Chondrocyte (in vitro differentiated cells): ENCODE measurements around the gene P2RY2. TPM values are rescaled to one million over a fixed set of nuclear protein-coding genes. Genes with fewer than 3 reads are reported as not detected.

ENCODE experiments used
- DNase-seq: peaks from one replicate; pipeline ENCODE4 v3.0.0; 2021; ENCODE audit warnings: mixed read lengths, low spot score
- H3K27ac Mint-ChIP-seq: one replicate; pipeline ENCODE4 v1.8.0; 2021; ENCODE audit warnings: mild to moderate bottlenecking, moderate library complexity, mixed read lengths; ENCODE audit not compliant: unreplicated experiment
- H3K27me3 Mint-ChIP-seq: 2 replicates; pipeline ENCODE4 v1.8.0; 2021; ENCODE audit warnings: low read depth, mixed read lengths
- H3K36me3 Mint-ChIP-seq: 2 replicates; pipeline ENCODE4 v1.8.0; 2021; ENCODE audit warnings: low read depth, mixed read lengths
- H3K4me1 Mint-ChIP-seq: 2 replicates; pipeline ENCODE4 v1.8.0; 2021; ENCODE audit warnings: low read depth, mild to moderate bottlenecking, mixed read lengths
- H3K4me3 Mint-ChIP-seq: one replicate; pipeline ENCODE4 v1.8.0; 2021; ENCODE audit warnings: mild to moderate bottlenecking, moderate library complexity, mixed read lengths; ENCODE audit not compliant: unreplicated experiment
- H3K9me3 Mint-ChIP-seq: 2 replicates; pipeline ENCODE4 v1.8.0; 2021; ENCODE audit warnings: low read depth, mixed read lengths
- total RNA-seq: library from RNA; stranded (reverse); gene quantifications from 3 replicates; pipeline ENCODE4 v1.2.1, GENCODE V29; 2021
- TF ChIP-seq, protein P1 (sequence below): fragments of 200-600 bp; sonication (generic); IDR thresholded peaks from 2 replicates; pipeline ENCODE4 v1.5.0; 2021; ENCODE audit warnings: antibody characterized with exemption, mild to moderate bottlenecking, moderate library complexity

The P2RY2 gene
- total RNA-seq, 1 donor from 2014 or later: 0.32 TPM

DNA sequence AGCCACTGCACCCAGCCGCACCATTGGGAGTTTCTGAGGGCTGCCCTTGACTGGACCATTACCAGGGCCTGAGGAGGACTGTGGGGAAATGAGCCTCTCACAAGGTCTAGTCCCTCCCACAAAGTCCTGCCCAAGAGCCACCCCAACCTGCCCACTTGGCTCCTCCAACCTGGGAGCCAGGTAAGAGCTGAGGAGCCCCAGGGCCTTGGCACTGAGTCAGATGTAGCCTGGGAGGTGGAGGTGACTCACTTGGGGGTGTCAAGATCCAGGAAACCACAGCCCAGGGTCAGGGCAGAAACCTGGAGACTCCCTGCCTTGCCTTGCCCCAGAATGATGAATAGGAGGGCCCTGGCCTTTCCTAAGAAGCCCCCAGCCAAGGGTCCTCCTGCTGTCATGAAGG, 25.8 kb upstream of the P2RY2 start:
- Mint-ChIP-seq H3K36me3 (no peaks in the 10 kb centered on the region), H3K4me3 (no peak overlapping the region), H3K9me3 (no peaks in the 10 kb centered on the region), H3K27me3 (peaks cover 3% of the 10 kb centered on the region), H3K27ac (no peak overlapping the region), H3K4me1 (peaks cover 4% of the 10 kb centered on the region)
- TF ChIP-seq, protein P1, sequence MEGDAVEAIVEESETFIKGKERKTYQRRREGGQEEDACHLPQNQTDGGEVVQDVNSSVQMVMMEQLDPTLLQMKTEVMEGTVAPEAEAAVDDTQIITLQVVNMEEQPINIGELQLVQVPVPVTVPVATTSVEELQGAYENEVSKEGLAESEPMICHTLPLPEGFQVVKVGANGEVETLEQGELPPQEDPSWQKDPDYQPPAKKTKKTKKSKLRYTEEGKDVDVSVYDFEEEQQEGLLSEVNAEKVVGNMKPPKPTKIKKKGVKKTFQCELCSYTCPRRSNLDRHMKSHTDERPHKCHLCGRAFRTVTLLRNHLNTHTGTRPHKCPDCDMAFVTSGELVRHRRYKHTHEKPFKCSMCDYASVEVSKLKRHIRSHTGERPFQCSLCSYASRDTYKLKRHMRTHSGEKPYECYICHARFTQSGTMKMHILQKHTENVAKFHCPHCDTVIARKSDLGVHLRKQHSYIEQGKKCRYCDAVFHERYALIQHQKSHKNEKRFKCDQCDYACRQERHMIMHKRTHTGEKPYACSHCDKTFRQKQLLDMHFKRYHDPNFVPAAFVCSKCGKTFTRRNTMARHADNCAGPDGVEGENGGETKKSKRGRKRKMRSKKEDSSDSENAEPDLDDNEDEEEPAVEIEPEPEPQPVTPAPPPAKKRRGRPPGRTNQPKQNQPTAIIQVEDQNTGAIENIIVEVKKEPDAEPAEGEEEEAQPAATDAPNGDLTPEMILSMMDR: no peak
- DNase-seq: no peak

DNA sequence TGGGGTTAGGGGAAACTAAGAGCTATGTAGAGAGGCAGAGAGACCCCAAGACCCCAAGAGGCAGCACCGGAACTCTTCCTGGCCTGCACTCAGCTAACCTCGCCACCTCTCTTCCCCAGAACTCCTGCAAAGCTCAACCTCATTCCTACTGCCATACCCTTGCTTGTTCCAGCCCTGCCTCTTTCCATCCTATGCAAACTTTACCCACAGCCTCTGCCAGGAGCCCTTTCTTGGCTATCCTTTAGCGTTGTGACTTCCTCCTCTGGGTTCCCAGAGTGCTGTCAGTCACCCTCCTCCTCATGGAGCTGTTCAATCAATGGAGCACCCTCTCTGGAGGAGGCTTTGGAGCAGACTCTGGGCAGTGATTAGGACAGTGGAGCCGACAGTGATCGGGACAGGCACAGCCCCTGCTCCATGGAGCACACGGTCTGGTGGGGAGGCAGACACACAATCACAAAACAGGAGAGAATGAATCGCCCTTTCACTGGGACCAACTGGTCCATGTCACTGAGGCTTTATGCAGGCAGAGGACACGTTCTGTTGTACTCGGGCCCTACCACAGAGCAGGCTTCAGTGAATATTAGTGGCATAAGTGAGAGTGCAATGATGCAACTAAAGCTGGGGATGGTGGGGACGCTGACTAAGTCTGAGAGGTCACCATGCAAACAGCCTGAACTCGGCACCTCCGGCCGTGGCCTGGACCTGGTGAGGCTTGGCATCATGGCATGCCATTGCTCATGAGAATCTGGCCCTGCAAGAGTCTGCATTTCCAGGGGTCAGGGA, 24.6 kb upstream of the P2RY2 start:
- peaks cover 1% of the 10 kb centered on the region for H3K4me1 Mint-ChIP-seq
- H3K9me3 Mint-ChIP-seq: no peaks in the 10 kb centered on the region
- DNase-seq: peak; percentile 58
- peaks cover under 1% of the 10 kb centered on the region for H3K36me3 Mint-ChIP-seq
- TF ChIP-seq, protein P1: no peak
- peaks cover 3% of the 10 kb centered on the region for H3K27me3 Mint-ChIP-seq
- H3K4me3 Mint-ChIP-seq: no peak overlapping the region
- no peak overlapping the region for H3K27ac Mint-ChIP-seq

DNA sequence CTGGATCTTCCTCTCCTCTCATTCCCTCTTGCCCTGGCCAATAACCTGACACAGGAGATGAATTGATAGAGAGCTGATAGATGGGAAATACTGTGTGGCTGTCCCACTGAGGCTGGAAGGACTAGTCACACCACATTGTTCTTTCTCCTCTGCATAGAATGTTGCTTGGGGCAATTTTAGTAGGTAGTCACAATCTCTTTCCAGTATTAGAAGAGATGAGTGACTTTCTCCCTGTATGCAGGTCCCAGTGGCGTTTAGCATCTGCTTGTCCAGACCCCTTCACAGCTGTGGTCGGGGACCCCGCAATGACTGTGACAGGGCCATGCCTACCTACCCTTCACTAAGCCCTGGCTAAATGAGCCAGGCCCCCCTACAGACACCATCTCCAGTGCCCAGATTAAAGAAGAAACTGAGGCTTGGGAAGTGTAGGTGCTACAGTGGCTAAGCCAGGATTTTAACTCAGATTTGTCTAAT, 24.0 kb upstream of the P2RY2 start:
- no peak overlapping the region for H3K4me3 Mint-ChIP-seq
- H3K4me1 Mint-ChIP-seq: no peaks in the 10 kb centered on the region
- TF ChIP-seq, protein P1: no peak
- H3K27me3 Mint-ChIP-seq: peaks cover 3% of the 10 kb centered on the region
- DNase-seq: peak; percentile 21
- H3K27ac Mint-ChIP-seq: no peak overlapping the region
- H3K36me3 Mint-ChIP-seq: peaks cover 2% of the 10 kb centered on the region
- H3K9me3 Mint-ChIP-seq: no peaks in the 10 kb centered on the region

DNA sequence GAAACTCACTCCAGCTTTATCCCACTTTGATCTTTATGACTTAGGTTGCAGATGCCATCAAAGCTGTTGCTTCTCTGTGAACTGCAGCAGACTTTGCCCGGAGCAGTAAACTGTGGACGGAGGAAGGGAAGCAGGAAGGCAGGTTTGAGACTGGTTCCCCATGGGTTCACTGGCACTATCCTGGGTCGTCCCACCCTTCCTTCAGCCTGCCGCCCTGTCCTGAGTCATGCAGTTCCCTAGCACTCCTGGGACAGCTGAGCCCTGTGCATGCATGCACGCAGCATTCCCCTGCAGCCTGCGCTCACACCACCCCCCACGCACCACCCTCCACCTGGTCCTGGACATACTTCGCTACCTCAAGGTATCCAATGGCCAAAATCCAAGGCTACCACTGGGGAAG, 23.5 kb upstream of the P2RY2 start:
- peaks cover 2% of the 10 kb centered on the region for H3K36me3 Mint-ChIP-seq
- no peak overlapping the region for H3K27ac Mint-ChIP-seq
- DNase-seq: peak; percentile 73
- H3K27me3 Mint-ChIP-seq: peaks cover 3% of the 10 kb centered on the region
- no peak overlapping the region for H3K4me3 Mint-ChIP-seq
- H3K4me1 Mint-ChIP-seq: no peaks in the 10 kb centered on the region
- TF ChIP-seq, protein P1: no peak
- H3K9me3 Mint-ChIP-seq: no peaks in the 10 kb centered on the region

DNA sequence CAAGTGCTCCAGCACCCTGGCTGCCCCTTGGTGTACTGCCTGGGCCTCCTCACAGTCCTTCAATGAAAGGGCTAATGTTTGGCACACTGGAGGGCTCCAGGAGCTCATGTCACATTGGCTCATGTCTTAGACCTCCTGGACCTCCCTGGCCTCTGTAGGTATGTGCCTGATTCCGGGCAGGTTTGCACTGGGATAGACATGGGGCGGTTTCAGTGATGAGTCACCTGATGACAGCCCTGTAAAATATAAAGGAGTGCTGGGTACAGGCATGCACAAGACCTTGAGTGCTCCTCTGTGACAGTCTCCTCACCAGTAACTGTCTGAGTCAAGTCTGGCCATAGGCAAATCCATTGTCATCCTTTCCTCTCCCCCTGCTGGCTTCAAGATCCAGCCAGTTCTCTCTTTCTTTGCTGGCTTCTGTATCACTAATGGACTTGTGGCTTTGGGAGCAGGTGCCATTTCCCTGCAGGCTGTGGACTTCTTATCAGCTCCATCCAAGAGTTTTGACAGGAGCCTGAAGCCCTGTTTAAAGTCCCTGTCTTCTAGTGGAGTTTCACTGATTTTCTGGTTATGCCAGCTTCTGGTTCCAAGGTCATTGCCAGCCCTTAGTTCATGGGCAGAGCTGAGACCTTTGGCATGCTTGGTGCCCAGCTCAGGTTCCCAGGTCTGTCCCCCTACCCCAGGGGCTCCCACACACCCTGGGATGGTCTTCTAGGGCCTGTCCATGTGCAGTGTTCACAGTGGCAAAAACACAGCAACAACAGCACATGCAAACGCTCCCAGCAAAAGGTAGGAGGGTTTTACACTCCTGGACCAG, 22.7 kb upstream of the P2RY2 start:
- Mint-ChIP-seq H3K27me3 (peaks cover 3% of the 10 kb centered on the region), H3K4me3 (no peak overlapping the region), H3K9me3 (no peaks in the 10 kb centered on the region), H3K4me1 (no peaks in the 10 kb centered on the region), H3K27ac (no peak overlapping the region), H3K36me3 (peaks cover 2% of the 10 kb centered on the region)
- TF ChIP-seq, protein P1: no peak
- DNase-seq: peak; percentile 36
